ENCODE results near the gene USP53. TPM values are rescaled to one million over a fixed set of nuclear protein-coding genes. Genes with fewer than 3 reads are reported as not detected.

USP53 gene
- total RNA-seq, 1 donor from 2014 or later = 26.6 TPM

- no peak overlapping the region for H3K4me3 ChIP-seq (ENCODE audit: low read depth, low read length)
Measured at GRCh38 chr4:119303587-119304305, 91.2 kb downstream of the USP53 start.

GRCh38 chr4:119304431-119304830 lies 91.9 kb downstream of the USP53 start:
- DNase-seq (ENCODE audit: low read depth) (no peak), FAIRE-seq (no peak)
- H3K4me3 ChIP-seq (ENCODE audit: low read depth, low read length) = no peak overlapping the region
- no peaks in the 10 kb centered on the region for H3K27me3 ChIP-seq (ENCODE audit: control insufficient read depth, insufficient read depth, low read length)
- TF ChIP-seq CTCF (IDR thresholded peaks at IDR 0.05; ENCODE audit: insufficient read depth, low read length, severe bottlenecking) = no peak
- H3K36me3 ChIP-seq (ENCODE audit: control insufficient read depth, insufficient read depth, low read length) = no peaks in the 10 kb centered on the region

More at GRCh38 chr4:119303587-119304305, 91.2 kb downstream of the USP53 start:
- DNase-seq (ENCODE audit: low read depth) (peak; percentile 19), FAIRE-seq (peak; percentile 28)
- no peak for TF ChIP-seq CTCF (IDR thresholded peaks at IDR 0.05; ENCODE audit: insufficient read depth, low read length, severe bottlenecking)
- no peaks in the 10 kb centered on the region for H3K27me3 ChIP-seq (ENCODE audit: control insufficient read depth, insufficient read depth, low read length)
- H3K36me3 ChIP-seq (ENCODE audit: control insufficient read depth, insufficient read depth, low read length) = no peaks in the 10 kb centered on the region

- FAIRE-seq (no peak), DNase-seq (ENCODE audit: low read depth) (no peak)
- H3K27me3 ChIP-seq (ENCODE audit: control insufficient read depth, insufficient read depth, low read length) = no peaks in the 10 kb centered on the region
- no peak overlapping the region for H3K4me3 ChIP-seq (ENCODE audit: low read depth, low read length)
- H3K36me3 ChIP-seq (ENCODE audit: control insufficient read depth, insufficient read depth, low read length) = no peaks in the 10 kb centered on the region
- no peak for TF ChIP-seq CTCF (IDR thresholded peaks at IDR 0.05; ENCODE audit: insufficient read depth, low read length, severe bottlenecking)
Measured at GRCh38 chr4:119307606-119308005, 95.1 kb downstream of the USP53 start.

- FAIRE-seq (no peak), DNase-seq (ENCODE audit: low read depth) (no peak)
- Histone ChIP-seq H3K36me3 (ENCODE audit: control insufficient read depth, insufficient read depth, low read length) (no peaks in the 10 kb centered on the region), H3K27me3 (ENCODE audit: control insufficient read depth, insufficient read depth, low read length) (no peaks in the 10 kb centered on the region), H3K4me3 (ENCODE audit: low read depth, low read length) (no peak overlapping the region)
- no peak for TF ChIP-seq CTCF (IDR thresholded peaks at IDR 0.05; ENCODE audit: insufficient read depth, low read length, severe bottlenecking)
Measured at GRCh38 chr4:119310826-119311225, 98.3 kb downstream of the USP53 start.

- H3K36me3 ChIP-seq (ENCODE audit: control insufficient read depth, insufficient read depth, low read length) = no peaks in the 10 kb centered on the region
- no peak overlapping the region for H3K4me3 ChIP-seq (ENCODE audit: low read depth, low read length)
- FAIRE-seq = no peak
- H3K27me3 ChIP-seq (ENCODE audit: control insufficient read depth, insufficient read depth, low read length) = no peaks in the 10 kb centered on the region
- DNase-seq (ENCODE audit: low read depth) = no peak
- TF ChIP-seq CTCF (IDR thresholded peaks at IDR 0.05; ENCODE audit: insufficient read depth, low read length, severe bottlenecking) = no peak
Measured at GRCh38 chr4:119313237-119313636, 100.7 kb downstream of the USP53 start.

GRCh38 chr4:119314356-119314755 lies 101.8 kb downstream of the USP53 start:
- TF ChIP-seq CTCF (IDR thresholded peaks at IDR 0.05; ENCODE audit: insufficient read depth, low read length, severe bottlenecking) = peak; percentile 60
- peak; percentile 47 for DNase-seq (ENCODE audit: low read depth)
- no peaks in the 10 kb centered on the region for H3K36me3 ChIP-seq (ENCODE audit: control insufficient read depth, insufficient read depth, low read length)
- H3K4me3 ChIP-seq (ENCODE audit: low read depth, low read length) = no peak overlapping the region
- H3K27me3 ChIP-seq (ENCODE audit: control insufficient read depth, insufficient read depth, low read length) = no peaks in the 10 kb centered on the region
- FAIRE-seq = no peak

Data from bronchial epithelial cell (primary cell).